Iris pigment epithelial cell (primary cell): ENCODE results near the gene MAP2K1.

Experiments
- DNase-seq: peaks from one replicate; pipeline ENCODE4 v3.0.0-alpha.2; 2011; ENCODE audit warnings: low read depth

The MAP2K1 gene

GRCh38 chr15:66394472-66394871 lies 7.8 kb downstream of the MAP2K1 start:
- DNase-seq, result no peak

- DNase-seq, result no peak
Measured at GRCh38 chr15:66394915-66395314, 8.2 kb downstream of the MAP2K1 start.

DNA sequence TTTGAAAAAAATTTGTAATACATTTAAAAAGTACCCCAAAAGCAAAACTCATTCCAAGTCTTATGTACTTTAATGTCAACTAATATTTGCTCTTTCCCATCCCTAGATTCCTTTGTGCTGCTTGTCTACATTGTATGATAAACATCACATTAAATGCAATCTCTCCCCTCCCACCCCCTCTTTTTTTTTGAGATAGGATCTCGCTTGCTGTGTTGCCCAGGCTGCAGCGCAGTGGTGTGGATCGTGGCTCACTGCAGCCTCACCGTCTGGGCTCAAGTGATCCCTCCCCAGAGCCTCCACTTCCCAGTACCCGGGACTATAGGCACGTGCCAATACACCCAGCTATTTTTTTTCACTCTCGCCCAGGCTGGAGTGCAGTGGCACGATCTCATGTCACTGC lies 12.6 kb downstream of the MAP2K1 start:
- no peak for DNase-seq

GRCh38 chr15:66400351-66400774 lies 13.7 kb downstream of the MAP2K1 start:
- peak; percentile 60 for DNase-seq

DNA sequence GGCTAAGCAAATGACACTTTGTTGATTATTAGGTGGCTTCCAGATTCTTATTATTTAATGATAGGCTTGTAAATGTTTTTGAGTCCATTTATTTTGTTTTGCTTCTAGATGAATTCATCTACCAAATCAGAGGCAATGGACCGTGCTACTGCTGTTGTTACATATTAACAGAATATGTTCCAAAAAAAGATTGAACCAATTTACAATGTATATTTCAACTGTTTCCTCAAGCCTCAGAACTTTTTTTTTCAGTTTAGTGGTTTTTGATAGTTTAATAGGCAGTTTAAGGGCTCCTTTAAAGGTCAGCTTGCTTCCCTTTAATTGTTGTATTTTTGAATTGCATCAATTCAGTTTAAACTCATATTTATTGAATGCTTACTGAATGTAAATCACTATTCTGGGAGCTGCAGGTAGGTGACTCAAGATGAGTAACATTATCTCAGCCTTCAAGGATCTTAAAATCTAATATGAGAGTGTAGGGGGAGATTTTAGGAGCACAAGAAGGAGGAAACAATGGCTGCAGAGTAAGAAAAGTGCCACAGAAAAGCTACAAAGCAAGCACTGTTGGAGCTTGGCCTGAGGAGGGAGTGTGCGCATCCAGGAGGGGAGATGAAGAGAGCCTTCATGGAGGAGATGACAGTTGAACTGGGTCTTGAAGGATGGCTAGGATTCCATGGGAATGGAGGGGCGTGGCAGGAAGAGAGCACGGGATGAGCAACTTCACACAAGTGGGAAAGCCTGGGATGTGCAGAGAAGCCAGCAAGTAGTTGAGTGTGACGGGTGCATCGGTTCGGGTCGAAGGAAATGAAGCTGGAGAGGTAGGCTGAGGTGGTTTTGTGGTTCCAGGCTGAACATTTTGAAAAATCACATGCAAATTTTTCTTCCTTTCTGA lies 14.7 kb downstream of the MAP2K1 start:
- no peak for DNase-seq

DNA sequence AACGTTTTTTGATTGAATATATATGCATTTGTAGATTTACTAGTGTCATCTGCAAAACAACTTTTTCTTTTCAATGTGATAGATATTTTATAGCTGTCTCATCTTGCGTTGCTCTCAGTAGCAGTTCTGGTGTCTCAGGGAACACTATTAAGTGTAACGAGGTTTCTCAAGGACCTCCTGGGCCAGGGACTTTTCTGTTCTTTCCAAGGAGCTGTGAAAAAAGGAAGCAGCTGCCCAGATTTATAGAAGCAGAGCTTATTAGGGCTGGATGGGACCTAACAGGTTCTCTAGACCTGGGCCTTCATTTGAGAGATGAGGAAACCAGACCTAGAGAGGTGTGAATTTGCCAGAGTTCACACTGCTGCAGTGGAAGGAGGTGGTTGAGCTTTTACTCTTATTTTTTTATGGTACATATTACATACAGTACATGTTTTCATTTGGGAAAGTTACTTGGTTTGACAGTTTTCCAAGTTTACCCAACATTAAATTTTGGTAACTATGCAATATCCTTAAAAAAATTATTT lies 16.1 kb downstream of the MAP2K1 start:
- no peak for DNase-seq

DNA sequence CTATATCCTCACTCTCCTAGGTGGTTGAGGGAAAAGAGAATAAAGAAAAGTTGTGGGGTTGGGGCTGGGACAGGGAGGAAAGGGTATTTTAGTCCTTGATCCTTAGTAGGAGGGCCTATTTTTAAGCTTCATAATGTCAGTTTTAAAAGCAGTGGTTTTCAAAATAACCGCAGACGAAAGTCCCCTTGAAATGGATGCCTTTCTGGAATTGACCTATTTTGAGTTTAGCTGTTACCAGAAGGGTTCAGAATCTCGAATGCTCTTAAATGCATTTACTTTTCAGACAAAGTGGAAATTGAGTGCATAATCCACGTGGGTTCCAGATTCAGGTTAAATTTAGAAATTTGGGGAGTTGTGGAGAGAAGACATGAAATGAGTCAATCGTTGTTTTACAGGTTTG lies 16.6 kb downstream of the MAP2K1 start:
- no peak for DNase-seq

GRCh38 chr15:66404122-66404521 lies 17.4 kb downstream of the MAP2K1 start:
- no peak for DNase-seq

DNA sequence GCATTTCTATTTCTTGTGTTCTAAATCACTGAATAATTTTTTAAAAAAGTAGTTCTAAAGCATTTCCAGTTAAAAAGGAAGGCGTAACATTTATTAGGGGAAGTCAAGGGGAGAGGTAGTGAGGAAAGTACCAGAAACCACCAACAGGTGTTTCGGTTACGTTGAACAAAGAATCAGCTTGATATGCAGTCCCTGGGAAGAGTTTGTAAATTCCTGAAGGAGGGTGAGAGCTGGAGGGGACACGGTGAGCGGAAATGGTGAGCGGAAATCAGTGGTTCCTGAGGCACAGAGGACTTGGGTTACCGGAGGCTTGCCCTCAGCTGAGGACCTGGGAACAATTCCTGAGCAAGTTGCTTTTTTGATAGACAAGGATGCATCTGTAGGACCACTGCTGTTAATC lies 17.8 kb downstream of the MAP2K1 start:
- DNase-seq, result no peak

- no peak for DNase-seq
Measured at GRCh38 chr15:66405007-66405406, 18.3 kb downstream of the MAP2K1 start.

GRCh38 chr15:66405615-66406014 lies 18.9 kb downstream of the MAP2K1 start:
- no peak for DNase-seq

GRCh38 chr15:66408254-66408653 lies 21.5 kb downstream of the MAP2K1 start:
- no peak for DNase-seq

DNA sequence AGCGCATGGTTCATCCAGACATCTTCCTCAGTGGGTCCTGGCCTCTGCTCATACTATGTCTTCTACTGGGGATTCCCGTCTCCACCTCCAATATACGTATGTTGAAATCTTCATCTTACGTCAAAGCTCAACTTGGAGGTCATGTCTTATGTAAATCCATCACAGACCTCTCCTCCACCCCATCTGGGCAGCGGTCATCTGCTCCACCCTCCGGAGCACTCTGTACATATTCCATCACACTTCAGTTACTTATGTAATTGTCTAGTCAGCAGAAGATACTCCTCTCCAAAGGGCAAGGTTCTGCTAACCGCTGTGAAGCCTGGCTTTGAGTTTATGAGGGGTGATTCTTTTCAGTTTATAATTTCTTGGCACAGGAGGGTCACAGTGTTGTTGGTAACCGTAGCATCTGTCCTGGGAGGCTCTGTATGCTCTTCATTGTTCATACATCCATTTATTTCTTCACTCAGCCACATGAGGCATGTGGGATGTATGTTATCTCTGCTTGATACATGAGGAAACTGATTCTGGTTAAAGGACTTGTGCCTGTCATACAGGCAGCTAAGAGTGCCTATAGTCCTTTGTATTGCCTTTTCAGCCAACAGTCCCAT lies 22.1 kb downstream of the MAP2K1 start:
- DNase-seq, result no peak

GRCh38 chr15:66409565-66410108 lies 22.9 kb downstream of the MAP2K1 start:
- no peak for DNase-seq

- DNase-seq, result no peak
Measured at GRCh38 chr15:66411190-66411589, 24.5 kb downstream of the MAP2K1 start.

DNA sequence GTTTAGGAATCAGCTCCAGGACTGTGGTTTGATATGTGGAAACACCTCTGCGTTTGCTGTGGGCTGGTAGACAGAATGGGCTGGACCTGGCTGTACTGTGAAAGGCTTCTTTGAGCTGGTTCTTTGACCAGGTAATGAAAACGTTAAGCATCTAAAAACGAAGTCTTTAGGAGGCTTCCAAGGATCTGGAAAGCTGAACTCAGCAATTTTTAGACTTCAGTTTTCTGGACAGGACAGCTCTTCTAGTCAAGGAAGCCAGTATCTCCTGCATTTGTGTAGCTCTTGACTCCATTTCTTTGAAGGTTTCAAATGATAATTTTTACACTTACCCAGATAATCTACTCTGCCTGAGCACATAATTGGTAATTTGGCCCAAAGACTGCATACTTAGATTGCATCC lies 25.5 kb downstream of the MAP2K1 start:
- DNase-seq, result no peak

DNA sequence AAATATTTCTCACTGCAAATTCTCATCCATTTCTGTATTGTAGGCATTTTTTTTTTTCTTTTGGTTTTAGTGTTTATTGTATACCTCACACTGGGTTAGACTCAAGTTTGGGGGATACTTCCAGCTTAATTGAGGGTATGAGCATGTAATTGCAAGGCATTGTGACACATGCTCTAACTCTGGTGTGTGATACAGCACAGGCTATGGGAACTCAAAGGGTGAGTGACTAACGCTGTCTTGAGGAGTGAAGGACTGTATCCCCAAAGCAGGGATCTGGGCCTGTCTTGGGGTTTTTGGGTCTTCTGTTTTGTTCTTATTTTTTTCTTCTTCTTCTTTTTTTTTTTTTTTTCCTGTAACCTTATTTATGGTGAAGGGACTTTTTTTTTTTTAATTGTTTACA lies 26.9 kb downstream of the MAP2K1 start:
- no peak for DNase-seq

DNA sequence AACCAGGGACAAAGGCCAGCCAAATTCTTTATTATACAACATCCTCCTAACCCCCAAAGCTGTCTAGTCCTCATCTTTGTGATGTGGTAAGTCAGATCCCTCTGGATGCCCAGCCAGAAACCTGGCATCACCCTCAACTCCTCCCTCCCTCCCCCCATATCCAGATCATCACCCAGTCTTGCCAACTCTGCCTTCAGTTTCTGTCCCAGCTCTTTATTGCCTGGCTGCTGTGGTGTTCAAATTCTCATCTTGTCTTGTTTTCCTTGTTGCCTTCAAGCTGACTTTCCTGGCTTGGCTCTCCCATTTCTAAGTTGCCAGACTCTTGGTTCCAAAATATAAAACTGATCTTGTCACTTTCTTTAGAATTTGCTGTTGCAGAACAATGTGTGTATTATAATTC lies 28.6 kb downstream of the MAP2K1 start:
- DNase-seq, result no peak

- DNase-seq, result no peak
Measured at GRCh38 chr15:66417736-66418135, 31.0 kb downstream of the MAP2K1 start.

DNA sequence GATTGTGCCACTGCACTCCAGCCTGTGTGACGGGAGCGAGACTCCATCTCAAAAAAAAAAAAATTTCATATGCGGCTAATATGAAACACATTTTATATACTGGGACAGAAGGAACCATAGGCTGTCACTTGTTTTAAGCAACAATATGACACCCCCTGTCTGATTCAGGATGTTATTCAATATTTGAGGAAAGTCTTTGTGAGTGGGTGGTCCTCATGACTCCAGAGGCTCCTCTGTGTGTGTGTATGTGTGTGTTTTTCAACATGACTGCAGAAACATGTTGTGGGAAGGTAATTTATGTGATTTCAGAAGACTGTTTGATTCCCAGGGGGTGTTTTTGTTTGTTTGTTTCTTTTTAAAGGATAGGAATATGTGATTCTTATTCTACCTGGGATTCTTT lies 32.8 kb downstream of the MAP2K1 start:
- no peak for DNase-seq

DNA sequence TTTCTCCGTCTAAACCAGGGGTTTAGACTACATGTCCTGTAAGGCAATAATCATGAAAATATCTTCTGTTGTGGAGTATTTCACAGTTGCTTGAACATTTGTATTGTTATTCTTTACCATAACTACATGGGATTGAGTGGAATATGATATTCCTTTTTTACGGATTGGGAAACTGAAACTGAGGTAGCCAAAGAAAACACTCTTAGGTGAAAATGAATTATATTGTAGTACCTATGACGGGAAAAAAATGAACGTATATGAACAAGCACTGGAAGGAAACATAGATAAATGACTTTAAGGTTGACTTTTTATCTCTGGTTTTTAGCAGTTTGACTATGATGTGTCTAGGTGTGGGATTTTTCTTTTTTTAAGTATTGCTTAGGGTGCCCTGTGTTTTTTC lies 35.6 kb downstream of the MAP2K1 start:
- no peak for DNase-seq

DNA sequence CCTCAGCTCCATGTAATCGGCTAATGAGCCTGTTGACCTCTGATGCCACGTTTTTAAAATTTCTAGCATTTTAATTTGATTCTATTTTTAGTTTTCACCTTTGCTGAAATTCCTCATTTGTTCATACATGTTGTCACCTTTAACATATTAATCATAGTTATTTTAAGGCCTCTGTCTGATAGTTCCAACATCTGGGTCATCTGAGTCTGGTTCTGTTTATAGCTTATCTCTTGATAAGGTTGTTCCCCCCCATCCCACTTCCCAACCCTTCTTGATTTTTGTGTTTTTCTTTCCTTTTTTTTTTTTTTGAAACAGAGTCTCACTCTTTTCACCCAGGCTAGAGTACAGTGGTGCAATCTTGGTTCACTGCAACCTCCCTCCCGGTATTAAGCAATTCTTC lies 36.4 kb downstream of the MAP2K1 start:
- no peak for DNase-seq

DNA sequence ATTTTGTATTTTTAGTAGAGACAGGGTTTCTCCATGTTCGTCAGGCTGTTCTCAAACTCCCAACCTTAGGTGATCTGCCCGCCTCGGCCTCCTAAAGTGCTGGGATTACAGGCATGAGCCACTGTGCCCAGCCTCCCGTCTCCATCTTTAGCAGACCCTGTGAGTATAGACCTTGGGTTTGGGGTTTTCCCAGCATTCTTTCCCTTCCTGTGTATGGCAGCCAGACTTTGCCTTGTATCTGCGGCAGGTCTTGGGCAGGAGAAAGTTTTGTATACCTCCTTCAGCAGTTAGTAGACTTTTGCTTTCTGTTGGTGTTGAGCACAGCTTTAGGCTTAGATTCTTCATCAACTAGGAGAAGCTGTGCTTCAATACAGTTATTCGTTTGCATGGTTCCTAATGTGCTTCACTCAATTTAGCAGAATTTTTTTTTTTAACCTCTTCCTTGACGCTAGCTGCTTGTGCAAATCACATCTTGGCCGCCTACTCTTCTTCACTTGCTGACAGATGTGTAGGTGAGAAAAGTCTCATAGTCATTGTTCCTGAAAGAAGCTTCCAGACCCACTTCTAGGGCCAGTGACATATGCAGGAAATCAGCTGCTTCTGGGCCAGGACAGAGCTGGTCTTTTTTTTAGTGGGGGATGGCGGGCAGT lies 38.4 kb downstream of the MAP2K1 start:
- DNase-seq, result no peak
